GM23338 (cell line): Measurements from ENCODE around the gene TNFSF8. TPM values are rescaled to one million over a fixed set of nuclear protein-coding genes. Genes with fewer than 3 reads are reported as not detected.

ENCODE experiments used
- ATAC-seq: fragments of 200-7000 bp; cut with Tn5 transposase; 3 replicates; pipeline ENCODE4 v1.9.1; 2020
- DNase-seq: peaks from one replicate; pipeline ENCODE4 v3.0.0-alpha.2; 2015; ENCODE audit warnings: low spot score
- H2AFZ ChIP-seq: fragments of 200-600 bp; sonication (generic); 2 replicates; pipeline ENCODE4 v1.8.0; 2016; ENCODE audit warnings: antibody characterized with exemption, mild to moderate bottlenecking, moderate library complexity
- H3F3A ChIP-seq: fragments of 200-600 bp; sonication (generic); replicated peaks from 2 replicates; pipeline ENCODE4 v1.8.0; 2017; ENCODE audit warnings: antibody characterized with exemption, mixed run types, low read depth
- H3K27ac ChIP-seq: fragments of 200-600 bp; sonication (generic); 2 replicates; pipeline ENCODE4 v1.6.1; 2016; ENCODE audit warnings: low read depth
- H3K27me3 ChIP-seq: fragments of 200-600 bp; sonication (generic); 2 replicates; pipeline ENCODE4 v1.8.0; 2016; ENCODE audit warnings: mild to moderate bottlenecking, mixed run types, moderate library complexity; ENCODE audit not compliant: insufficient read depth
- H3K36me3 ChIP-seq: fragments of 200-600 bp; sonication (generic); 2 replicates; pipeline ENCODE4 v1.8.0; 2016; ENCODE audit warnings: mild to moderate bottlenecking; ENCODE audit not compliant: insufficient read depth
- H3K4me1 ChIP-seq: fragments of 200-600 bp; sonication (generic); 2 replicates; pipeline ENCODE4 v1.8.0; 2016; ENCODE audit warnings: mild to moderate bottlenecking, moderate library complexity; ENCODE audit not compliant: insufficient read depth
- H3K4me2 ChIP-seq: fragments of 200-600 bp; sonication (generic); 2 replicates; pipeline ENCODE4 v1.7.1; 2017; ENCODE audit warnings: mixed run types
- H3K4me3 ChIP-seq: fragments of 200-600 bp; sonication (generic); 2 replicates; pipeline ENCODE4 v1.6.1; 2016; ENCODE audit warnings: mixed run types
- H3K79me2 ChIP-seq: fragments of 200-600 bp; sonication (generic); replicated peaks from 2 replicates; pipeline ENCODE4 v1.8.0; 2017; ENCODE audit warnings: mild to moderate bottlenecking; ENCODE audit not compliant: insufficient read depth
- H3K9me2 ChIP-seq: fragments of 200-600 bp; sonication (generic); 2 replicates; pipeline ENCODE4 v1.8.0; 2017; ENCODE audit not compliant: insufficient read depth
- H4K20me1 ChIP-seq: fragments of 200-600 bp; sonication (generic); replicated peaks from 2 replicates; pipeline ENCODE4 v1.8.0; 2017; ENCODE audit warnings: mild to moderate bottlenecking; ENCODE audit not compliant: insufficient read depth
- H3K27ac Mint-ChIP-seq: 2 replicates; pipeline ENCODE4 v1.8.0; 2020; ENCODE audit warnings: inconsistent platforms, mild to moderate bottlenecking, moderate library complexity, mixed read lengths
- H3K27me3 Mint-ChIP-seq: 3 replicates; pipeline ENCODE4 v1.8.0; 2022; ENCODE audit warnings: low read depth, mild to moderate bottlenecking, moderate library complexity, mixed read lengths, inconsistent platforms; ENCODE audit not compliant: insufficient read depth, poor library complexity
- H3K36me3 Mint-ChIP-seq: 3 replicates; pipeline ENCODE4 v1.8.0; 2021; ENCODE audit warnings: low read depth, mild to moderate bottlenecking, inconsistent platforms, moderate library complexity, mixed read lengths
- H3K4me1 Mint-ChIP-seq: 3 replicates; pipeline ENCODE4 v1.8.0; 2020; ENCODE audit warnings: mild to moderate bottlenecking, inconsistent platforms, mixed read lengths
- H3K4me3 Mint-ChIP-seq: 3 replicates; pipeline ENCODE4 v1.8.0; 2021; ENCODE audit warnings: moderate library complexity, mild to moderate bottlenecking, inconsistent platforms, mixed read lengths
- H3K9me3 Mint-ChIP-seq: 3 replicates; pipeline ENCODE4 v1.8.0; 2020; ENCODE audit warnings: moderate library complexity, mild to moderate bottlenecking, inconsistent platforms, mixed read lengths
- CREB1 ChIP-seq: fragments of 250-450 bp; sonication (Bioruptor Pico); IDR thresholded peaks from 2 replicates; pipeline ENCODE4 v1.5.0; 2020; ENCODE audit warnings: low read depth, mild to moderate bottlenecking, moderate library complexity
- CTCF ChIP-seq, 2 experiments: fragments of 200-600 bp in 1 of 2; sonication (generic) in 1 of 2; conservative IDR thresholded peaks; 2 replicates each; pipeline versions ENCODE4 v1.5.1 to v1.6.1; 2016 to 2017; ENCODE audit warnings: antibody characterized with exemption in 2 of 2, low read depth in 2 of 2, mild to moderate bottlenecking in 2 of 2, moderate library complexity in 1 of 2
- EZH2 ChIP-seq: fragments of 200-600 bp; sonication (generic); IDR thresholded peaks from one replicate; pipeline ENCODE4 v1.8.0; 2017; ENCODE audit warnings: antibody characterized with exemption, mild to moderate bottlenecking, low read depth; ENCODE audit not compliant: unreplicated experiment
- POLR2AphosphoS5 ChIP-seq: IDR thresholded peaks from 2 replicates; pipeline ENCODE4 v1.6.1; 2016; ENCODE audit warnings: antibody characterized with exemption, low read depth
- STAT1 ChIP-seq: IDR thresholded peaks from one replicate; pipeline ENCODE4 v1.6.1; 2016; ENCODE audit warnings: antibody characterized with exemption; ENCODE audit not compliant: unreplicated experiment
- ZNF114 ChIP-seq: fragments of 250-450 bp; sonication (Bioruptor Pico); IDR thresholded peaks from 2 replicates; pipeline ENCODE4 v1.5.0; 2020; ENCODE audit warnings: mild to moderate bottlenecking, moderate library complexity
- ZNF331 ChIP-seq: fragments of 250-450 bp; sonication (Bioruptor Pico); IDR thresholded peaks from 2 replicates; pipeline ENCODE4 v1.5.0; 2020; ENCODE audit warnings: low read depth, mild to moderate bottlenecking, moderate library complexity
- polyA plus RNA-seq: library from polyadenylated mRNA; unstranded; fragments of >200 nt; fragmentation: Nextera tagmentation; extraction: Ambion mirVana; gene quantifications from 2 replicates; pipeline ENCODE4 v1.2.1, GENCODE V29; 2016
- total RNA-seq: library from RNA; depleted of rRNA; stranded (reverse); fragments of >200 nt; shearing (Covaris generic); gene quantifications from 2 replicates; pipeline ENCODE4 v1.2.3, GENCODE V29; 2014
- TF ChIP-seq, protein P1 (sequence below): IDR thresholded peaks from one replicate; pipeline ENCODE4 v1.6.1; 2018; ENCODE audit warnings: antibody characterized with exemption; ENCODE audit not compliant: unreplicated experiment
- TF ChIP-seq, protein P2 (sequence below): IDR thresholded peaks from 2 replicates; pipeline ENCODE4 v1.6.1; 2016; ENCODE audit warnings: antibody characterized with exemption

Gene TNFSF8
- total and polyA plus RNA-seq, 2 experiments from 2014 or later = not detected

DNA sequence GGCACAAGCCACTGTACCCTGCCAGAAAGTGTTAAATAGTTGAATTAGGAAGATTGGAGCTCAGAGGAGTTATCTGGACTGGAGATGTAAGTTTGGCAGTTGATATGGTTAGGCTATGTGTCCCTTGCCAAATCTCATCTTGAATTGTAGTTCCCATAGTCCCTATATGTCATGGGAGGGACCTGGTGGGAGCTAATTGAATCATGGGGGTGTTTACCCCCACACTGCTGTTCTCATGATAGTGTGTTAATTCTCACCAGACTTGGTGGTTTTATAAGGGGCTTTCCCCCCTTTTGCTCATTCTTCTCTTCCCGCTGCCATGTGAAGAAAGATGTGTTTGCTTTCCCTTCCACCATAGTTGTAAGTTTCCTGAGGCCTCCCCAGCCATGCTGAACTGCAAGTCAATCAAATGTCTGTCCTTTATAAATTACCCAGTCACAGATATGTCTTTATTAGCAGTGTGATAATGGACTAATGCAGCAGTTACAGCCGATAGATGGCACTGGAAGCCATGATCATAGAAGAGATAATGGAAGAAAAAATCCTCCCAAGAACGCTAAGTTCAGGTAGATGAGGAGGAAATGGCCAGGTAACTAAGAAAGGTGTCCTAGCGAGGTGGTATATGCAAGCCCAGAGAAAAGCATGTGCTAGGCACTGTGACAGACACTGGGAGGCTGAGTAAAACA is 51.4 kb downstream of the TNFSF8 start:
- DNase-seq = no peak
- H3K4me1 Mint-ChIP-seq = no peaks in the 10 kb centered on the region
- no peak overlapping the region for H3K4me3 Mint-ChIP-seq
- H3K9me3 Mint-ChIP-seq = peaks cover 19% of the 10 kb centered on the region
- H3K9me2 ChIP-seq = no peaks in the 10 kb centered on the region; the same call in 1 of the 2 replicates
- H3K36me3 ChIP-seq = no peaks in the 10 kb centered on the region
- H3K36me3 Mint-ChIP-seq = peaks cover 3% of the 10 kb centered on the region; the same call in 1 of the 3 replicates
- H3K79me2 ChIP-seq = no peaks in the 10 kb centered on the region
- H3K4me3 ChIP-seq = no peak overlapping the region
- no peak overlapping the region for H3K27ac Mint-ChIP-seq
- H3K4me1 ChIP-seq = no peaks in the 10 kb centered on the region
- no peak for TF ChIP-seq ZNF331 (CRISPR knock-in tag)
- TF ChIP-seq CREB1 (CRISPR knock-in tag) = no peak
- TF ChIP-seq CTCF (conservative IDR thresholded peaks at IDR 0.05; ENCODE audit: low read depth in 2 of 2) = peak in 1 of 2 experiments; percentile 16; a peak in 2 of 4 replicates
- H3F3A ChIP-seq = no peaks in the 10 kb centered on the region
- no peaks in the 10 kb centered on the region for H4K20me1 ChIP-seq
- no peak for ATAC-seq
- H3K27ac ChIP-seq = no peak overlapping the region
- H2AFZ ChIP-seq = no peak overlapping the region
- H3K27me3 ChIP-seq = no peaks in the 10 kb centered on the region
- H3K4me2 ChIP-seq = no peak overlapping the region
- H3K27me3 Mint-ChIP-seq = peaks cover 5% of the 10 kb centered on the region

- H3K9me3 Mint-ChIP-seq = peaks cover 4% of the 10 kb centered on the region
- H2AFZ ChIP-seq = peak overlapping the region; percentile 93
- peak overlapping the region; percentile 55; the same call in 1 of the 2 replicates for H3K4me2 ChIP-seq
- H3K4me3 Mint-ChIP-seq = no peak overlapping the region
- DNase-seq (peak; percentile 79), ATAC-seq (peak; percentile 73)
- no peak for TF ChIP-seq STAT1
- TF ChIP-seq ZNF114 (CRISPR knock-in tag) = no peak
- no peak for TF ChIP-seq EZH2
- TF ChIP-seq, protein P1, sequence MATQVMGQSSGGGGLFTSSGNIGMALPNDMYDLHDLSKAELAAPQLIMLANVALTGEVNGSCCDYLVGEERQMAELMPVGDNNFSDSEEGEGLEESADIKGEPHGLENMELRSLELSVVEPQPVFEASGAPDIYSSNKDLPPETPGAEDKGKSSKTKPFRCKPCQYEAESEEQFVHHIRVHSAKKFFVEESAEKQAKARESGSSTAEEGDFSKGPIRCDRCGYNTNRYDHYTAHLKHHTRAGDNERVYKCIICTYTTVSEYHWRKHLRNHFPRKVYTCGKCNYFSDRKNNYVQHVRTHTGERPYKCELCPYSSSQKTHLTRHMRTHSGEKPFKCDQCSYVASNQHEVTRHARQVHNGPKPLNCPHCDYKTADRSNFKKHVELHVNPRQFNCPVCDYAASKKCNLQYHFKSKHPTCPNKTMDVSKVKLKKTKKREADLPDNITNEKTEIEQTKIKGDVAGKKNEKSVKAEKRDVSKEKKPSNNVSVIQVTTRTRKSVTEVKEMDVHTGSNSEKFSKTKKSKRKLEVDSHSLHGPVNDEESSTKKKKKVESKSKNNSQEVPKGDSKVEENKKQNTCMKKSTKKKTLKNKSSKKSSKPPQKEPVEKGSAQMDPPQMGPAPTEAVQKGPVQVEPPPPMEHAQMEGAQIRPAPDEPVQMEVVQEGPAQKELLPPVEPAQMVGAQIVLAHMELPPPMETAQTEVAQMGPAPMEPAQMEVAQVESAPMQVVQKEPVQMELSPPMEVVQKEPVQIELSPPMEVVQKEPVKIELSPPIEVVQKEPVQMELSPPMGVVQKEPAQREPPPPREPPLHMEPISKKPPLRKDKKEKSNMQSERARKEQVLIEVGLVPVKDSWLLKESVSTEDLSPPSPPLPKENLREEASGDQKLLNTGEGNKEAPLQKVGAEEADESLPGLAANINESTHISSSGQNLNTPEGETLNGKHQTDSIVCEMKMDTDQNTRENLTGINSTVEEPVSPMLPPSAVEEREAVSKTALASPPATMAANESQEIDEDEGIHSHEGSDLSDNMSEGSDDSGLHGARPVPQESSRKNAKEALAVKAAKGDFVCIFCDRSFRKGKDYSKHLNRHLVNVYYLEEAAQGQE = no peak
- 0 out of 2 replicates have a peak, but pooled peaks have one; percentile 10 for TF ChIP-seq POLR2AphosphoS5
- TF ChIP-seq, protein P2, sequence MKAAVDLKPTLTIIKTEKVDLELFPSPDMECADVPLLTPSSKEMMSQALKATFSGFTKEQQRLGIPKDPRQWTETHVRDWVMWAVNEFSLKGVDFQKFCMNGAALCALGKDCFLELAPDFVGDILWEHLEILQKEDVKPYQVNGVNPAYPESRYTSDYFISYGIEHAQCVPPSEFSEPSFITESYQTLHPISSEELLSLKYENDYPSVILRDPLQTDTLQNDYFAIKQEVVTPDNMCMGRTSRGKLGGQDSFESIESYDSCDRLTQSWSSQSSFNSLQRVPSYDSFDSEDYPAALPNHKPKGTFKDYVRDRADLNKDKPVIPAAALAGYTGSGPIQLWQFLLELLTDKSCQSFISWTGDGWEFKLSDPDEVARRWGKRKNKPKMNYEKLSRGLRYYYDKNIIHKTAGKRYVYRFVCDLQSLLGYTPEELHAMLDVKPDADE = no peak
- H3F3A ChIP-seq = no peaks in the 10 kb centered on the region
- H3K36me3 ChIP-seq = no peaks in the 10 kb centered on the region
- no peaks in the 10 kb centered on the region for H3K79me2 ChIP-seq
- peaks cover 9% of the 10 kb centered on the region; the same call in 1 of the 2 replicates for H3K4me1 ChIP-seq
- peaks cover 2% of the 10 kb centered on the region for H3K27me3 Mint-ChIP-seq
- H3K27me3 ChIP-seq = no peaks in the 10 kb centered on the region
- no peaks in the 10 kb centered on the region for H4K20me1 ChIP-seq
- H3K36me3 Mint-ChIP-seq = no peaks in the 10 kb centered on the region
- no peak overlapping the region for H3K27ac Mint-ChIP-seq
- no peak overlapping the region for H3K27ac ChIP-seq
- peaks cover 8% of the 10 kb centered on the region; the same call in 2 of the 3 replicates for H3K4me1 Mint-ChIP-seq
- no peaks in the 10 kb centered on the region for H3K9me2 ChIP-seq
- H3K4me3 ChIP-seq = no peak overlapping the region
These were observed 60.5 kb downstream of the TNFSF8 start for GRCh38 chr9:114869845-114870244.
